Aorta (tissue), 5 donors: ENCODE measurements around the gene PRKD1. TPM values are rescaled to one million over a fixed set of nuclear protein-coding genes. Genes with fewer than 3 reads are reported as not detected.

Source experiments
- ATAC-seq: fragments of 200-7000 bp; cut with Tn5 transposase; one replicate; pipeline ENCODE4 v1.9.1; 2022; ENCODE audit warnings: moderate library complexity; ENCODE audit not compliant: low FRiP score
- DNase-seq, 2 donors: peaks; one replicate each; pipeline ENCODE4 v3.0.0-alpha.2; 2020
- H3K27ac ChIP-seq, 2 donors: one replicate each; pipeline ENCODE4 v1.5.1; 2013; ENCODE audit warnings: low read length in 2 of 2, mild to moderate bottlenecking in 2 of 2, moderate library complexity in 2 of 2, control low read depth in 1 of 2, inconsistent platforms in 1 of 2, low read depth in 1 of 2
- H3K27me3 ChIP-seq, 2 donors: one replicate each; pipeline ENCODE4 v1.6.1; 2013; ENCODE audit warnings: control low read depth in 1 of 2, low read length in 1 of 2, mild to moderate bottlenecking in 1 of 2, moderate library complexity in 1 of 2; ENCODE audit not compliant: insufficient read depth in 2 of 2, control insufficient read depth in 1 of 2
- H3K36me3 ChIP-seq, 2 donors: one replicate each; pipeline ENCODE4 v1.6.1; 2013; ENCODE audit warnings: control low read depth in 1 of 2, low read length in 1 of 2, mild to moderate bottlenecking in 1 of 2; ENCODE audit not compliant: insufficient read depth in 2 of 2, control insufficient read depth in 1 of 2
- H3K4me1 ChIP-seq, 2 donors: one replicate each; pipeline ENCODE4 v1.6.1; 2013; ENCODE audit warnings: low read length in 2 of 2, control low read depth in 1 of 2, mild to moderate bottlenecking in 1 of 2, moderate library complexity in 1 of 2; ENCODE audit not compliant: insufficient read depth in 2 of 2, control insufficient read depth in 1 of 2
- H3K4me3 ChIP-seq, 2 donors: one replicate each; pipeline ENCODE4 v1.5.1; 2013; ENCODE audit warnings: low read length in 2 of 2, control low read depth in 1 of 2, mild to moderate bottlenecking in 1 of 2
- H3K9me3 ChIP-seq: one replicate; pipeline ENCODE4 v1.6.1; 2013; ENCODE audit warnings: mild to moderate bottlenecking, low read length; ENCODE audit not compliant: control insufficient read depth
- WGBS, 2 donors: extraction: QIAGEN DNeasy Blood & Tissue Kit; methylation state at CpG; one replicate each; pipeline ENCODE4 v1.1.7; 2013; 5-methylcytosine and 5-hydroxymethylcytosine counted together
- intact Hi-C, 2 donors: fragments of 100-400 bp; cut with DNase I; formaldehyde crosslinking; loops; one replicate each; pipeline versions ENCODE4 v1.14.2 to v1.15.0; 2022
- polyA plus RNA-seq, 2 donors: library from polyadenylated mRNA; stranded (reverse); fragments of 200-250 nt; gene quantifications; one replicate each; pipeline ENCODE4 v1.2.3, GENCODE V29; 2013
- total RNA-seq, 2 donors: library from RNA; stranded (reverse); fragmentation: NEBNext Ultra II Directional; extraction: Animal tissue kit (Norgen Biotek cat#: 25700); gene quantifications; one replicate each; pipeline ENCODE4 v1.2.1, GENCODE V29; 2021
- donor health status: healthy with polysubstance abuse.
- donor health status: Bipolar disorder and iron deficiency.
- donor health status: DM: no; HTN: no; CAD: no.
- donor health status: DM: no; HTN: no; CAD: no.
- donor health status: DM: yes; HTN: yes; CAD: no.

The PRKD1 gene
- total and polyA plus RNA-seq, 4 donors = 6.9 to 27.9 (median 21.7) TPM

DNA sequence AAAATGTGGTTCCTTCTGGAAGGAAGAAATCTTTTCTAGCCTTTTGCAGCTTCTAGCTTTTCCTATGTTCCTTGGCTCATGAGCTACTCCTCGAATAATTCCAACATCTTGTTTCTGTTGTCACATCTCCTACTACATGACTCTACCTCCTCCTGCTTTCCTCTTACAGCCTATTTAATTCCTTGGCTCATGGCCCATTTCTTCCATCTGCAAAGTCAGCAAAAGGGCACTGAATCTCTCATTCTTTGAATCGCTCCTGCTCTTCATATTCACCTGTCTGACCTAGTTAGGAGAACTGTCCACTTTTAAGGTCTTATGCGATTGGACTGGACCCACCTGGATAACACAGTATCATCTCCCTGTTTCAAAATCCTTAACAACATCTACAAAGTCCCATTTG lies 15.8 kb downstream of the PRKD1 start:
- 60 to 62% methylated on average over 3 of the region's 3 CpGs for WGBS, 2 donors
- DNase-seq = no peak
- no peak for ATAC-seq

DNA sequence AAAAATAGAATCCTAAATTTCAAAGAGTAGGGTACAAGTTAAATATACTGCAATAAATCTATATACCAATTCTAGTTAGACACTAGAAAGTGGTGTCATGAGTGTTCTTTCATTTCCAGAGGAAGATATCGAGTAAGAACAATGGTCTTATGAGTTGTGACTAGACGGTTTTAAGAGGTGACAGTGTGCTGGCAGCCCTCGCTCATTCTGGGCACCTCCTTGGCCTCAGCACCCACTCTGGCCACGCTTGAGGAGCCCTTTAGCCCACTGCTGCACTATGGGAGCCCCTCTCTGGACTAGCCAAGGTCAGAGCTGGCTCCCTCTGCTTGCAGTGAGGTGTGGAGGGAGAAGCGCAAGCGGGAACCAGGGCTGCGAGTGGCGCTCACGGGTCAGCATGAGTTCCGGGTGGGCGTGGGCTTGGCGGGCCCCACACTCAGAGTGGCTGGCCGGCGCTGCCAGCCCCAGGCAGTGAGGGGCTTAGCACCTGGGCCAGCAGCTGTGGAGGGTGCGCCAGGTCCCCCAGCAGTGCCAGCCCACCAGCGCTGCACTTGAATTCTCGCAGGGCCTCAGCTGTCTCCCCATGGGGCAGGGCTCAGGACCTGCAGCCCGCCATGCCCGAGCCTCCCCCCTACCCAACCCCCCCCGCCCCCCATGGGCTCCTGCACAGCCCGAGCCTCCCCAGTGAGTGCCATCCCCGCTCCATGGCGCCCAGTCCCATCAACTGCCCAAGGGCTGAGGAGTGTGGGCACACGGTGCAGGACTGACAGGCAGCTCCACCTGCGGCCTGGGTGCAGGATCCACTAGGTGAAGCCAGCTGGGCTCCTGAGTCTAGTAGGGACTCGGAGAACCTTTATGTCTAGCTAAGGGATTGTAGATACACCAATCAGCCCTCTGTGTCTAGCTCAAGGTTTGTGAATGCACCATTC lies 18.7 kb downstream of the PRKD1 start:
- no peaks in the 10 kb centered on the region for H3K27me3 ChIP-seq
- H3K9me3 ChIP-seq = no peaks in the 10 kb centered on the region
- no peak overlapping the region for H3K4me3 ChIP-seq
- no peak overlapping the region for H3K27ac ChIP-seq
- peaks cover 2 to 3% of the 10 kb centered on the region in 2 donors for H3K4me1 ChIP-seq
- 96 to 97% methylated on average over 26 of the region's 26 CpGs for WGBS, 2 donors
- DNase-seq (no peak), ATAC-seq (no peak)
- no peaks in the 10 kb centered on the region for H3K36me3 ChIP-seq
- intact Hi-C loops = no loop called here

More for the DNA sequence above, 15.8 kb downstream of the PRKD1 start:
- Histone ChIP-seq H3K9me3 (no peaks in the 10 kb centered on the region), H3K27ac (no peak overlapping the region), H3K4me3 (no peak overlapping the region), H3K27me3 (no peaks in the 10 kb centered on the region), H3K36me3 (no peaks in the 10 kb centered on the region), H3K4me1 (peaks cover 0 to 1% of the 10 kb centered on the region in 2 donors)
- intact Hi-C loops = no loop called here

DNA sequence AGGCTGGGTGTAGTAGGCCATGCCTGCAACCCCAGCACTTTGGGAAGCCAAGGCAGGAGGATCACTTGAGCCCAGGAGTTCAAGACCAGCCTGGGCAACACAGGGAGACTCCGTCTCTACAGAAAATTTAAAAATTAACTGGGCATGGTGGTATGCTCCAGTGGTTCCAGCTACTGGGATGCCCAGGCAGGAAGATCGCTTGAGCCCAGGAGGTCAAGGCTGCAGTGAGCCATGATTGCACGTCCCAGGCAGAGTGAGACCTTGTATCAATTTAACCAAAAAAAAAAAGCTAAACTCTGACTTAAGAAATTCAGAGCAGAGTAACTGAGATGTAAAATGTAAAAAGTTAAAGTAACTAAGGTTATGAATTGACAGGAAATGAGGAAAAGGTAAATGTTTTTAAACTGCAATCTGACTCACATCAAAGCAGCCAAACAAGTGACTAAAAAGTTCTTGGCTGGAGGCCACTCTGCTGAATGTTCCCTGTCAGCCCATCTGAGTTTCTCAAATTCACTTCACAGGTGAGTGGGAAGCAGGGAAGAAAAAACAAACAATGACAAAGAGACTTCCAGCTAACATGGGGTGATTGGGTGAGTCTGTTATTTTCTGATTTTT lies 21.3 kb downstream of the PRKD1 start:
- no peak overlapping the region for H3K27ac ChIP-seq
- peaks cover 2 to 3% of the 10 kb centered on the region in 2 donors for H3K4me1 ChIP-seq
- no peaks in the 10 kb centered on the region for H3K9me3 ChIP-seq
- H3K27me3 ChIP-seq = no peaks in the 10 kb centered on the region
- H3K36me3 ChIP-seq = no peaks in the 10 kb centered on the region
- ATAC-seq (no peak), DNase-seq (no peak)
- WGBS, 2 donors = 77 to 83% methylated on average over 3 of the region's 3 CpGs
- no peak overlapping the region for H3K4me3 ChIP-seq
- intact Hi-C loops = no loop called here

DNA sequence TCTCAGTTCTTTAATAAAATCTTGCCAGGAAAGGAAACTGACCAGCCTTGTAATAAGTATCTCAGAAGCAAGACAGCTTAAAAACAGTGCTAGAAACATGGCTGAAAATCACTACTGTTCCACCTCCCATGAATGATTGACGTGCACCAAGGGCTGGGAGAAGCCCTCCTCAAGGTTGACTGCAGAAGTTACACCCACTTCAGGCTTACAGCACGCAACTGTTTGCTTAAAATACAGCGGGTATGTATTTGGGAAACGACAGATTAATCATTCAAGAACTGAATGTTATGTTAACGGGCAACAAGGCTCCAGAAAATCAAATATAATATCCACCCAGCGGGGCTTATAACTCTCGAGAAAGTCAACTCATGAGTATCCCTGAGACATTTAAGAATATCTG lies 22.1 kb downstream of the PRKD1 start:
- no peak for ATAC-seq
- intact Hi-C loops = no loop called here
- Histone ChIP-seq H3K27ac (no peak overlapping the region), H3K36me3 (no peaks in the 10 kb centered on the region), H3K4me3 (no peak overlapping the region), H3K27me3 (no peaks in the 10 kb centered on the region), H3K4me1 (peaks cover 2 to 3% of the 10 kb centered on the region in 2 donors), H3K9me3 (no peaks in the 10 kb centered on the region)
- DNase-seq = no peak
- 73 to 81% methylated on average over 7 of the region's 7 CpGs for WGBS, 2 donors

DNA sequence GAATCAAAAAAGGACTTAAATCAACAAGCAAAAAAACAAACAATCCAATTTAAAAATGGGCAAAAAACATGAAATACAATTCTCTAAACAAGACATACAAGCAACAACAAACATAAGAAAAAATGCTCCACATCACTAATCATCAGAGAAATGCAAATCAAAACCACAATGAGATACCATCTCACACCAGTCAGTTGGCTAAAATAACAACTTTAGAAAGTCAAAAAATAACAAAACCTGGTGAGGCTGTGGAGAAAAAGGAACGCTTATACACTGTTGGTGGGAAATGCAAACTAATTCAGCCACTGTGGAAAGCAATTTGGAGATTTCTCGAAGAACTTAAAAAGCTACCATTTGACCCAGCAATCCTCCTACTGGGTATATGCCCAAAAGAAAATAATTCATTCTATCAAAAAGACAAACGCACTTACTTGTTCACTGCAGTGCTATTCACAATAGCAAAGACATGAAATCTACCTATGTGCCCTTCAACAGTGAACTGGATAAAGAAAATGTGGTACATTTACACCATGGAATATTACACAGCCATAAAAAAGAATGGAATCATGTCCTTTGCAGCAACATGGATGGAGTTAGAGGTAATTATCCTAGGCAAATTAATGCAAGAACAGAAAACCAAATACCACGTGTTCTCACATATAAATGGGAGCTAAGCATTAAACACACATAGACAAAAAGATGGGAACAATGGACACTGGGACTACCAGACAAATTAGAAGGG lies 26.9 kb downstream of the PRKD1 start:
- Histone ChIP-seq H3K4me1 (no peaks in the 10 kb centered on the region), H3K27me3 (no peaks in the 10 kb centered on the region), H3K4me3 (no peak overlapping the region), H3K36me3 (no peaks in the 10 kb centered on the region), H3K27ac (no peak overlapping the region), H3K9me3 (no peaks in the 10 kb centered on the region)
- ATAC-seq (no peak), DNase-seq (no peak)
- intact Hi-C loops = no loop called here
- 90 to 92% methylated on average over 4 of the region's 4 CpGs for WGBS, 2 donors

DNA sequence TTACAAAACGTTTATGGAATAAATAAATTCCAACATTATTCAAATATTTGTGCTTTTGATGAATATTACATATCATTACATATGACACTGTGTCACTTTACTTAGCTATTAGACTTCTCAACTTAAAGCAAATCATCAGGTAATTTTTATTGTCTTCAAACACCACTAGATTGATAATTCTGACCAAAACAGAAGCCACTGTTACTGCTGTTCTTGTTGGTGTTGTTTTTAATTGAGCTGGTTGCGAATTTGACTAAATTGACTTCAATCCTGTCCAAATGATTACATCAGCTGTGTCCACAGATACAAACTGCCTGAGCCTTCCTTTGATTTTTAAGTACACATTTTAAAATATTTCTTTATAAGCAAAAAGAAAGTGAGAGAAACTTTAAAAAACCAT lies 29.2 kb downstream of the PRKD1 start:
- Histone ChIP-seq H3K36me3 (no peaks in the 10 kb centered on the region), H3K4me3 (no peak overlapping the region), H3K9me3 (no peaks in the 10 kb centered on the region), H3K27ac (no peak overlapping the region), H3K4me1 (peaks cover 2% of the 10 kb centered on the region in 2 donors), H3K27me3 (no peaks in the 10 kb centered on the region)
- whole genome bisulfite sequencing, 2 donors = 60 to 73% methylated on average over 2 of the region's 2 CpGs
- intact Hi-C loops = no loop called here
- DNase-seq (no peak), ATAC-seq (no peak)

DNA sequence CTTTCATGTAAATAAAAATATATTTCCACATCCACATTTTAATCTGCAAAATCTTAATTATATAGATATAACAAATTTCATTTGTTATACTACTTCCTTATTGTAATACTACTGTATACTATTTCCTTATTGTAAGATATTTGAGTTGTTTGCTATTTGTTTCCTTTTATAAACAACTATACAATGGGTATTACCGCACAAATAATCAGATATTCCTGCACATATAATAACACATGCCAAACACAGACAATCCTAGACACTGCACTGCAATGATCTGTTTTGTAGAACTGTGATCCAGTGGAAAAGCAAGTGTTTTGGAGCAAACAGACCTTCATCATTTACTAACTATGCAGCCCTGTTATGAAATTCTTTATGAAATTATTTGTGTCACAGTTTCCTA lies 30.5 kb downstream of the PRKD1 start:
- Histone ChIP-seq H3K9me3 (no peaks in the 10 kb centered on the region), H3K4me3 (no peak overlapping the region), H3K27me3 (no peaks in the 10 kb centered on the region), H3K27ac (no peak overlapping the region), H3K36me3 (no peaks in the 10 kb centered on the region), H3K4me1 (peaks cover 2% of the 10 kb centered on the region in 2 donors)
- 94% methylated on average over 1 of the region's 1 CpG for WGBS, 2 donors
- ATAC-seq (no peak), DNase-seq (no peak)
- intact Hi-C loops = no loop called here

DNA sequence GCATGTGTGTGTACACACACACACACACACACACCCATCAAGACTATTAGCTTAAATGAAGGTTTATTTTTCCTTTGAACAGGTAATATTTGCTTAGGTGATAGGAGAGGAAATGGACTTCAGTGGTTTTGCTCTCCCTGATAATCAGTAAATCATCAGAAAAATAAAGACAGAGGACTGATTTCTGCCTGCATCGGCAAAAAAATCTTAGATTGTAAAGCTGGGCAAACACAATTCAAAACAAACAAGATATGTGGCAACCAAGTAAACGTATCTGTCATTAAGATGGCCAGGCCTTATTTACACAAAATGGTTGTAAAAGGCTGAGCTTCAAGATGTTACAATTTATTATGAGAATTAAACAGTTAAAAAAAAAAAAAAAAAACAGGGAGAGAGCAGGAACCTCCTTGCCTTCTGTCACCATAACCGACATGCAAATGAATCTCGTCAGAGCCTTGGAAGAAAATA lies 31.3 kb downstream of the PRKD1 start:
- no peaks in the 10 kb centered on the region for H3K27me3 ChIP-seq
- H3K4me1 ChIP-seq = peaks cover 2% of the 10 kb centered on the region in 2 donors
- H3K27ac ChIP-seq = no peak overlapping the region
- 92% methylated on average over 4 of the region's 4 CpGs for WGBS, 2 donors
- DNase-seq (no peak), ATAC-seq (no peak)
- H3K36me3 ChIP-seq = no peaks in the 10 kb centered on the region
- no peak overlapping the region for H3K4me3 ChIP-seq
- intact Hi-C loops = no loop called here
- no peaks in the 10 kb centered on the region for H3K9me3 ChIP-seq
